IPS-NIHi11 (cell line): Measurements from ENCODE around the gene SIK3.
A peak's percentile ranks its signal among the peaks of the same experiment; 100 is the strongest.
"Not testable (repeated sequence)": the region's sequence is repeated elsewhere in the genome, so short reads cannot be mapped to it uniquely, and the experiment has no call there.

Source experiments
- DNase-seq: peaks from one replicate; pipeline ENCODE4 v3.0.0; 2012; ENCODE audit warnings: mixed read lengths, low spot score

Gene SIK3

GRCh38 chr11:116837231-116838091 is 260.8 kb downstream of the SIK3 start, which contains the start of gene APOA1:
Gene APOA1 (minus strand): TSS chr11:116837622. CDS start chr11:116837387, 235 bp downstream.
- DNase-seq = peak; percentile 66

GRCh38 chr11:116836632-116836991 is 261.6 kb downstream of the SIK3 start:
- no peak for DNase-seq

GRCh38 chr11:116835791-116836631 is 262.2 kb downstream of the SIK3 start:
- peak; percentile 92 for DNase-seq

GRCh38 chr11:116835042-116835772 is 263.0 kb downstream of the SIK3 start:
- DNase-seq = peak; percentile 37

GRCh38 chr11:116834535-116835041 is 263.6 kb downstream of the SIK3 start:
- DNase-seq = not testable (repeated sequence)

GRCh38 chr11:116833816-116834534 is 264.3 kb downstream of the SIK3 start:
- DNase-seq = no peak

GRCh38 chr11:116833491-116833815 is 264.8 kb downstream of the SIK3 start:
- no peak for DNase-seq

- DNase-seq = no peak
Observed at GRCh38 chr11:116832350-116833290, 265.6 kb downstream of the SIK3 start.

- DNase-seq = no peak
Observed at GRCh38 chr11:116831790-116832349, 266.4 kb downstream of the SIK3 start.

- no peak for DNase-seq
Observed at GRCh38 chr11:116830184-116830912, 267.9 kb downstream of the SIK3 start.

GRCh38 chr11:116829525-116830183 is 268.6 kb downstream of the SIK3 start, which contains the start of gene APOC3:
Gene APOC3 (plus strand): TSS chr11:116829907. CDS start chr11:116830583, 676 bp downstream.
- DNase-seq = no peak

- no peak for DNase-seq
Observed at GRCh38 chr11:116828632-116829524, 269.4 kb downstream of the SIK3 start.

- DNase-seq = no peak
Observed at GRCh38 chr11:116827461-116827860, 270.8 kb downstream of the SIK3 start.

- no peak for DNase-seq
Observed at GRCh38 chr11:116826751-116827431, 271.3 kb downstream of the SIK3 start.

- no peak for DNase-seq
Observed at GRCh38 chr11:116825854-116826750, 272.1 kb downstream of the SIK3 start.

- no peak for DNase-seq
Observed at GRCh38 chr11:116825434-116825833, 272.8 kb downstream of the SIK3 start.
